Measurements from ENCODE around the gene MTR.

GRCh38 chr1:236812334-236813030 lies 17.4 kb downstream of the MTR start:
- TF ChIP-seq NFIC (IDR thresholded peaks at IDR 0.05), result no peak
- TF ChIP-seq EGR1 (IDR thresholded peaks at IDR 0.05), result no peak
- no peak for TF ChIP-seq ZBTB7A (IDR thresholded peaks at IDR 0.05; ENCODE audit: low read depth)
- no peak for TF ChIP-seq REST (IDR thresholded peaks at IDR 0.05; ENCODE audit: low read depth)
- TF ChIP-seq EP300 (IDR thresholded peaks at IDR 0.05; ENCODE audit: borderline replicate concordance), result no peak
- TF ChIP-seq TAF1 (IDR thresholded peaks at IDR 0.05; ENCODE audit: low read depth), result no peak
- no peak for TF ChIP-seq RAD21 (IDR thresholded peaks at IDR 0.05; ENCODE audit: low read depth)
- TF ChIP-seq USF1 (IDR thresholded peaks at IDR 0.05), result no peak
- no peak for TF ChIP-seq YY1 (IDR thresholded peaks at IDR 0.05; ENCODE audit: low read depth)
- no peak for TF ChIP-seq CEBPB (IDR thresholded peaks at IDR 0.05)
- TF ChIP-seq FOXM1 (IDR thresholded peaks at IDR 0.05; ENCODE audit: borderline replicate concordance, low read depth), result no peak
